SU-DHL-6 (cell line): Measurements from ENCODE around the gene LAD1.

Experiments used
- H2AFZ ChIP-seq: fragments of 200-600 bp; sonication (generic); 2 replicates; pipeline ENCODE4 v1.6.1; 2014; ENCODE audit warnings: low read depth, mild to moderate bottlenecking, moderate library complexity, mixed read lengths, antibody characterized with exemption, low read length; ENCODE audit not compliant: severe bottlenecking
- H3F3A ChIP-seq: fragments of 200-600 bp; shearing (Covaris generic); 2 replicates; pipeline ENCODE4 v1.6.0; 2016; ENCODE audit warnings: antibody characterized with exemption, mild to moderate bottlenecking; ENCODE audit not compliant: insufficient read depth
- H3K27ac ChIP-seq: fragments of 200-600 bp; sonication (generic); 2 replicates; pipeline ENCODE4 v1.5.1; 2016; ENCODE audit warnings: low read depth, mild to moderate bottlenecking, low read length, moderate library complexity, mixed read lengths
- H3K27me3 ChIP-seq: fragments of 200-600 bp; sonication (generic), shearing (Covaris generic); 2 replicates; pipeline ENCODE4 v1.6.0; 2014; ENCODE audit warnings: mild to moderate bottlenecking, low read length
- H3K36me3 ChIP-seq: fragments of 200-600 bp; sonication (generic); 2 replicates; pipeline ENCODE4 v1.6.1; 2014; ENCODE audit warnings: mild to moderate bottlenecking, low read length, mixed read lengths
- H3K4me2 ChIP-seq: fragments of 300-600, 200-600 bp; shearing (Covaris generic), sonication (generic); 2 replicates; pipeline ENCODE4 v1.6.0; 2014; ENCODE audit warnings: low read length, low read depth, mild to moderate bottlenecking; ENCODE audit not compliant: poor library complexity, severe bottlenecking
- H3K4me3 ChIP-seq: fragments of 200-600 bp; sonication (generic); 2 replicates; pipeline ENCODE4 v1.5.1; 2014; ENCODE audit warnings: antibody characterized with exemption, low read length, mild to moderate bottlenecking, mixed read lengths; ENCODE audit not compliant: insufficient read depth, poor library complexity, severe bottlenecking
- H3K79me2 ChIP-seq: fragments of 200-600 bp; sonication (generic); 2 replicates; pipeline ENCODE4 v1.6.1; 2014; ENCODE audit warnings: mild to moderate bottlenecking, low read length, moderate library complexity; ENCODE audit not compliant: insufficient read depth
- H3K9ac ChIP-seq: fragments of 200-600 bp; sonication (generic); 2 replicates; pipeline ENCODE4 v1.7.0; 2014; ENCODE audit warnings: mild to moderate bottlenecking, low read length
- H3K9me2 ChIP-seq: fragments of 200-600 bp; sonication (generic); replicated peaks from 2 replicates; pipeline ENCODE4 v1.6.1; 2014; ENCODE audit warnings: low read length; ENCODE audit not compliant: insufficient read depth
- H3K9me3 ChIP-seq: fragments of 200-600 bp; sonication (generic); 2 replicates; pipeline ENCODE4 v1.6.1; 2014; ENCODE audit warnings: low read length, mixed read lengths; ENCODE audit not compliant: insufficient read depth
- H4K20me1 ChIP-seq: fragments of 200-600 bp; sonication (generic); 2 replicates; pipeline ENCODE4 v1.6.1; 2014; ENCODE audit warnings: low read depth, mild to moderate bottlenecking, antibody characterized with exemption, low read length, moderate library complexity, mixed read lengths
- CTCF ChIP-seq: fragments of 200-600 bp; sonication (generic); IDR thresholded peaks from one replicate; pipeline ENCODE4 v1.5.1; 2017; ENCODE audit warnings: antibody characterized with exemption, mild to moderate bottlenecking, low read length, moderate library complexity; ENCODE audit not compliant: insufficient read depth, poor library complexity, severe bottlenecking
- EZH2phosphoT487 ChIP-seq: fragments of 200-600 bp; sonication (generic), shearing (Covaris generic); conservative IDR thresholded peaks from 2 replicates; pipeline ENCODE4 v1.6.1; 2018; ENCODE audit warnings: mild to moderate bottlenecking, antibody characterized with exemption, low read length, moderate library complexity, mixed read lengths

The LAD1 gene

GRCh38 chr1:201391651-201392511, 7.2 kb downstream of the LAD1 start:
- Histone ChIP-seq H3F3A (no peaks in the 10 kb centered on the region), H3K9me2 (no peaks in the 10 kb centered on the region), H3K9ac (no peak overlapping the region), H3K36me3 (no peaks in the 10 kb centered on the region), H3K9me3 (no peaks in the 10 kb centered on the region), H4K20me1 (no peaks in the 10 kb centered on the region), H3K27me3 (no peaks in the 10 kb centered on the region), H2AFZ (no peak overlapping the region), H3K27ac (no peak overlapping the region), H3K4me3 (no peak overlapping the region), H3K79me2 (no peaks in the 10 kb centered on the region), H3K4me2 (no peak overlapping the region)
- no peak for TF ChIP-seq EZH2phosphoT487
- TF ChIP-seq CTCF: no peak

DNA sequence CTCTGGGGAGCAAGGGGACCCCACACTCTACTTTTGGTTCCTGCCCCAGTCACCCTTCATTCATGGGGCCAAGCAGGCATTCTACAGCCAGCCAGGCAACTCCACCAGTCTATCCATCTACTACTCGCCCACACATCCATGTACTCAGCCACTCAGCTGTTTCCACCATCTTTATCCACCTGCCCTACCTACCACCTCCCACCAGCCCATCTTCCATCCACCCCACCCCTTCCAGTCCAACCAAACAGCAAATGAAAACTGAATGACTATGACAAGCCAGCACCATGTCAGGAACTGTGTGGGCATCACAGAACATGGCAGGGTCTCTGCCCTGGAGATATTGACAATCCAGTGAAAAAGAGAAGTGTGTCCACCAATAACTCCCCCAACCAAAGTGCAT, 7.9 kb downstream of the LAD1 start:
- Histone ChIP-seq H3K36me3 (no peaks in the 10 kb centered on the region), H3K27me3 (no peaks in the 10 kb centered on the region), H4K20me1 (no peaks in the 10 kb centered on the region), H3K9me3 (no peaks in the 10 kb centered on the region), H3K27ac (no peak overlapping the region), H3F3A (no peaks in the 10 kb centered on the region), H2AFZ (no peak overlapping the region), H3K9me2 (no peaks in the 10 kb centered on the region), H3K9ac (no peak overlapping the region), H3K79me2 (no peaks in the 10 kb centered on the region), H3K4me2 (no peak overlapping the region), H3K4me3 (no peak overlapping the region)
- no peak for TF ChIP-seq EZH2phosphoT487
- no peak for TF ChIP-seq CTCF

- Histone ChIP-seq H3K27me3 (no peaks in the 10 kb centered on the region), H3K9ac (no peak overlapping the region), H3K9me2 (no peaks in the 10 kb centered on the region), H3K4me3 (no peak overlapping the region), H3K9me3 (no peaks in the 10 kb centered on the region), H3K36me3 (no peaks in the 10 kb centered on the region), H3K4me2 (no peak overlapping the region), H3K27ac (no peak overlapping the region), H2AFZ (no peak overlapping the region), H4K20me1 (no peaks in the 10 kb centered on the region), H3F3A (no peaks in the 10 kb centered on the region), H3K79me2 (no peaks in the 10 kb centered on the region)
- no peak for TF ChIP-seq EZH2phosphoT487
- no peak for TF ChIP-seq CTCF
These were observed 10.1 kb downstream of the LAD1 start for GRCh38 chr1:201389051-201389450.
